Measurements from ENCODE around the gene MVB12B. TPM values are rescaled to one million over a fixed set of nuclear protein-coding genes. Genes with fewer than 3 reads are reported as not detected.

The MVB12B gene
- total RNA-seq, 2 experiments from 2014 or later, result 14.3 to 15.3 TPM

- TF ChIP-seq CTCF (IDR thresholded peaks at IDR 0.05), result no peak
- no peak for ATAC-seq (ENCODE audit: poor library complexity)
- no peak overlapping the region for H3K4me3 ChIP-seq (ENCODE audit: low read length)
- CTCF ChIA-PET, result interaction anchor here (1.5 kb wide), 1 partner anchor 116 kb away, joined by 3 read pairs; no protein-coding TSS in a partner anchor
- H3K4me1 ChIP-seq (ENCODE audit: insufficient read depth, low read length), result no peaks in the 10 kb centered on the region
- no peaks in the 10 kb centered on the region for H3K27me3 ChIP-seq (ENCODE audit: control insufficient read depth in 1 of 2, insufficient read depth in 2 of 2, low read length in 2 of 2)
- intact Hi-C loops (cut with DNase I, micrococcal nuclease), result no loop called here
- H3K36me3 ChIP-seq (ENCODE audit: insufficient read depth, low read length), result no peaks in the 10 kb centered on the region
- Mint-ChIP-seq H3K4me1 (ENCODE audit: low read depth) (peaks cover 16% of the 10 kb centered on the region), H3K27me3 (no peaks in the 10 kb centered on the region), H3K4me3 (no peak overlapping the region), H3K9me3 (no peaks in the 10 kb centered on the region), H3K36me3 (ENCODE audit: low read depth) (no peaks in the 10 kb centered on the region), H3K27ac (no peak overlapping the region)
- POLR2A ChIA-PET, result interaction anchor here (1.2 kb wide), 1 partner anchor 9 kb away, joined by 3 read pairs; no protein-coding TSS in a partner anchor
- H3K27ac ChIP-seq (ENCODE audit: low read depth in 1 of 2, low read length in 2 of 2), result no peak overlapping the region
- no peak for DNase-seq
- no peaks in the 10 kb centered on the region for H3K9me3 ChIP-seq (ENCODE audit: control insufficient read depth in 1 of 2, insufficient read depth in 1 of 2, low read length in 2 of 2)
These were observed 116.0 kb downstream of the MVB12B start for GRCh38 chr9:126442636-126443035.

- no peak for TF ChIP-seq CTCF (IDR thresholded peaks at IDR 0.05)
- DNase-seq, result no peak
- intact Hi-C loops (cut with DNase I, micrococcal nuclease), result no loop called here
- H3K4me3 ChIP-seq (ENCODE audit: low read length), result no peak overlapping the region
- no peak overlapping the region for H3K27ac Mint-ChIP-seq
- no peaks in the 10 kb centered on the region for H3K36me3 Mint-ChIP-seq (ENCODE audit: low read depth)
- ChIA-PET POLR2A (interaction anchor here (1.2 kb wide), 1 partner anchor 10 kb away, joined by 3 read pairs; no protein-coding TSS in a partner anchor), CTCF (interaction anchor here (1.5 kb wide), 1 partner anchor 115 kb away, joined by 3 read pairs; no protein-coding TSS in a partner anchor)
- no peaks in the 10 kb centered on the region for H3K9me3 ChIP-seq (ENCODE audit: control insufficient read depth in 1 of 2, insufficient read depth in 1 of 2, low read length in 2 of 2)
- peaks cover 16% of the 10 kb centered on the region for H3K4me1 Mint-ChIP-seq (ENCODE audit: low read depth)
- peaks cover 2% of the 10 kb centered on the region for H3K4me1 ChIP-seq (ENCODE audit: insufficient read depth, low read length)
- H3K27me3 ChIP-seq (ENCODE audit: control insufficient read depth in 1 of 2, insufficient read depth in 2 of 2, low read length in 2 of 2), result no peaks in the 10 kb centered on the region
- ATAC-seq (ENCODE audit: poor library complexity), result no peak
- no peaks in the 10 kb centered on the region for H3K9me3 Mint-ChIP-seq
- no peak overlapping the region for H3K27ac ChIP-seq (ENCODE audit: low read depth in 1 of 2, low read length in 2 of 2)
- no peaks in the 10 kb centered on the region for H3K36me3 ChIP-seq (ENCODE audit: insufficient read depth, low read length)
- no peaks in the 10 kb centered on the region for H3K27me3 Mint-ChIP-seq
- H3K4me3 Mint-ChIP-seq, result no peak overlapping the region
These were observed 116.5 kb downstream of the MVB12B start for GRCh38 chr9:126443144-126443543.

- intact Hi-C loops (cut with DNase I, micrococcal nuclease), result no loop called here
- Histone ChIP-seq H3K4me1 (ENCODE audit: insufficient read depth, low read length) (peaks cover 20% of the 10 kb centered on the region), H3K27me3 (ENCODE audit: control insufficient read depth in 1 of 2, insufficient read depth in 2 of 2, low read length in 2 of 2) (no peaks in the 10 kb centered on the region), H3K4me3 (ENCODE audit: low read length) (no peak overlapping the region), H3K9me3 (ENCODE audit: control insufficient read depth in 1 of 2, insufficient read depth in 1 of 2, low read length in 2 of 2) (no peaks in the 10 kb centered on the region), H3K27ac (ENCODE audit: low read depth in 1 of 2, low read length in 2 of 2) (no peak overlapping the region), H3K36me3 (ENCODE audit: insufficient read depth, low read length) (no peaks in the 10 kb centered on the region)
- DNase-seq (no peak), ATAC-seq (ENCODE audit: poor library complexity) (no peak)
- Mint-ChIP-seq H3K27me3 (no peaks in the 10 kb centered on the region), H3K4me3 (no peak overlapping the region), H3K27ac (no peak overlapping the region), H3K4me1 (ENCODE audit: low read depth) (peaks cover 14% of the 10 kb centered on the region), H3K9me3 (no peaks in the 10 kb centered on the region), H3K36me3 (ENCODE audit: low read depth) (no peaks in the 10 kb centered on the region)
- ChIA-PET CTCF (no interaction called here), POLR2A (no interaction called here)
- no peak for TF ChIP-seq CTCF (IDR thresholded peaks at IDR 0.05)
These were observed 121.5 kb downstream of the MVB12B start for GRCh38 chr9:126448136-126448535.

Data from CD4-positive, alpha-beta T cell (primary cell).